GM12892 (cell line): ENCODE measurements around the gene CORT.

Experiments used
- DNase-seq: peaks from one replicate; pipeline ENCODE4 v3.0.0; 2011; ENCODE audit not compliant: insufficient read length
- FAIRE-seq: peaks from 2 replicates; lab custom pipeline; 2011; peaks lifted over from hg19 to GRCh38; lab: Jason Lieb, UNC
- POLR2A ChIP-seq: IDR thresholded peaks from 2 replicates; pipeline ENCODE4 v1.6.1; 2011; ENCODE audit warnings: low read depth, low read length, control low read depth
- POLR2AphosphoS5 ChIP-seq: IDR thresholded peaks from 2 replicates; pipeline ENCODE4 v1.6.1; 2011; ENCODE audit warnings: low read depth, low read length, control low read depth
- TAF1 ChIP-seq: IDR thresholded peaks from 2 replicates; pipeline ENCODE4 v1.6.1; 2011; ENCODE audit warnings: low read depth, mild to moderate bottlenecking, control low read depth, low read length, borderline replicate concordance

CORT gene

GRCh38 chr1:10489291-10490055, 39.6 kb downstream of the CORT start:
- DNase-seq = no peak
- no peak for FAIRE-seq
- no peak for TF ChIP-seq POLR2A

DNA sequence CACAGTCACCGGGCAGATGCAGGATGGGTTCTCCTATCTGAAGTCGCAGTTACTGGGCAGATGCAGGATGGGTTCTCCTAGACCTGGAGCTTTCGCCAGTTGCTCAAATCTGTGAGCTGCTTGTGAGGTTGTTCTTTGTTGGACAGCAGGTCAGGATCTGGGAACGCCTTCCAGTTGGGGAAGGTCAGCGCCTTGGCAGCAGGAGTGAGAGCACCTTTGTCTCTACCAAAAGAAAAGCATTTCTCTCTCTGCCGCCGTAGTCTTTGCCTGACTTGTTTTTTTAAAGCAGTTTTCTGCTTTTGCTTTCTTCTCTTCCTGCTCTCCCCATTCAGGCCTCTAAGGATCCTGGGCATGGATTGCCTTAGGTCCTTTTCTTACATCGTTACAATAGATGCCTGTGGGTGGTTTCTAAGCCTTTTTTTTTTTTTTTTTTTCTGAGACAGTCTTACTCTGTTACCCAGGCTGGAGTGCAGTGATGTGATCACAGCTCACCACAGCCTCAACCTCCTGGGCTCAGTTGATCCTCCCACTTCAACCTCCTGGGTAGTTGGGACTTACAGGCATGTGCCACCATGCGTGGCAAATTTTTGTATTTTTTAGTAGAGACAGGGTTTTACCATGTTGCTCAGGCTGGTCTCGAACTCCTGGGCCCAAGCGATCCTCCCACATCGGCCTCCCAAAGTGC, 40.6 kb downstream of the CORT start:
- TF ChIP-seq POLR2A (no peak), TAF1 (no peak), POLR2AphosphoS5 (no peak)
- DNase-seq (no peak), FAIRE-seq (peak; percentile 48)

GRCh38 chr1:10494418-10494753, 44.6 kb downstream of the CORT start:
- TF ChIP-seq POLR2AphosphoS5 (no peak), POLR2A (no peak), TAF1 (no peak)

DNA sequence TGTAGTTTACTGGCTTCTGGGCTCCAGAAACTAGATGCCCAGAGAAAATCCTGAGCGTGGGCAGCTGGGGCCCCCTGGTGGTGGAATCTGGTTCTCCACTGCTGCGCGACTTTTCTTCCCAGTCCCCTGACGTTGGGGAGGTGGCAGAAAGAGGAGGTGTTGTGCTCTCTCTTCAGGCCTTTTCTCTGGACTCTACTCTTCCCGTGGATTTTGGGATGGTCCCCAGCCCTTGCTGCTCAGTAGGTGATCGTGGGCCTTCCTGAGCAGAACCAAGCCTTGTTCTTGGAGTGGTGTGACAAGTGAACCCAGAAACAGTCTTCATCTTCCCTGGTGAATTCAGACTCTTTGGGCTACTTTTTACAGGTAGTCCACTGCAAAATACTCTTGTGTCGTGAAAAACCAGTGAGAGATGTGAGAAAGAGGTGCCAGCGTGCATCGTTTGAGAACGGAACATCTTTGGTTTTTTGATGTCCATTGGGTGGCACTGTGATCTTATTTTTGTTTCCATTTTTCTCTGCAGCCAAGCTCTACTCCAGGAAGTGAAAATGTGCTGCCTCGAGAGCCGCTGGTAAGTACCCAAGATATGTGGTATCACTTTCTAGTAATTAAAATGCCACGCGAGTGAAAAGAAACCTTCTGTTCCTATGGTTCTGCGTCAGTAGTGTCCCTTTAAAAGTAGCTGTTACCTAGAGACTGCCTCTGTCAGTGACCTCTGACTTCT, 45.1 kb downstream of the CORT start:
- DNase-seq (peak; percentile 62), FAIRE-seq (peak; percentile 87)
- TF ChIP-seq TAF1 (no peak), POLR2AphosphoS5 (no peak), POLR2A (no peak)

More at GRCh38 chr1:10494418-10494753, 44.6 kb downstream of the CORT start:
- FAIRE-seq (no peak), DNase-seq (no peak)

DNA sequence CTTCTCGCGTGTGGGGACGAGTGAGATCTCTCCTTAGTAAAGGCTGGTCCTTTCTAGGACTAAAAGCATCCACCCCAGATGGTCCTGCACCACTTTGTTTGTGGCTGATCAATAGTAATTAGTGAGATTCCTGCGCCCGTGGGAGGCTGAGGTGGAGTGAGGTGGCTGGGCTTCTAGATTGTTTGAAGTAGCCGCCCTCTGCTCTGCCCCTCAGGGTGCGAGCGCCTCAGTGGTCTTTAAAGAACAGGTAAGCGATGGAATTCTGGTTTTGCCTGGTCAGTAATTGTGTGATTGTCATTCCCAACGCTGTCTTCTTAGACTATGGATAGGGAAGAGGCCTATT, 45.6 kb downstream of the CORT start:
- no peak for TF ChIP-seq POLR2AphosphoS5
- TF ChIP-seq POLR2A = no peak
- TF ChIP-seq TAF1 = no peak
- DNase-seq (no peak), FAIRE-seq (no peak)

GRCh38 chr1:10495952-10496351, 46.1 kb downstream of the CORT start:
- FAIRE-seq (no peak), DNase-seq (no peak)
- no peak for TF ChIP-seq TAF1
- TF ChIP-seq POLR2AphosphoS5 = no peak
- no peak for TF ChIP-seq POLR2A

DNA sequence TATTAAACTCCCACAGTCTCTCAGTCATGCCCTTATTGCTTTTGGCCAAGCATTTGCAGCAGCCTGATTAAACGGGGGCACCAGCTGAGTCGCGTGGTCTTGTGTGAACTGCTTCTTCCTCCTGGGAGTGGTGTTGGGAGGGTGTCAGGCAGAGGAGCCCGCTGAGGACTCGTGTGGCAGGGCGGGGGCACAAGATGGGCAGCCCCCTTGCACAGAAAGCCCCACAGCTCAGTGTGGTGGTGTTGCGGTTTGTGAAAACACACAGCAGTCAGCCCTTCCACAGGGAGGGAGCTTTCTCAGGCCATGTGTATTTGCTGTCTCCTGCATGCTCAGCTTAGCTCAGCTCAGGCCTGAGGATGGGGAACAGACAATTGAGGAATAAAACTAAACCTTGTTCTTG, 47.3 kb downstream of the CORT start:
- no peak for FAIRE-seq
- TF ChIP-seq POLR2AphosphoS5 = no peak
- TF ChIP-seq POLR2A = no peak
- TF ChIP-seq TAF1 = no peak
- DNase-seq = no peak

- no peak for TF ChIP-seq POLR2A
- no peak for TF ChIP-seq TAF1
- no peak for TF ChIP-seq POLR2AphosphoS5
- FAIRE-seq (no peak), DNase-seq (no peak)
Measured at GRCh38 chr1:10498231-10498630, 48.4 kb downstream of the CORT start.
